Gastroesophageal sphincter (tissue), 4 donors: ENCODE results near the gene C1QTNF4. TPM values are rescaled to one million over a fixed set of nuclear protein-coding genes. Genes with fewer than 3 reads are reported as not detected.
A peak's percentile ranks its signal among the peaks of the same experiment; 100 is the strongest.
"Not testable (repeated sequence)": the region's sequence is repeated elsewhere in the genome, so short reads cannot be mapped to it uniquely, and the experiment has no call there.

ENCODE experiments used
- ATAC-seq: fragments of 150-250 bp; one replicate; pipeline ENCODE4 v1.9.1; 2016; ENCODE audit warnings: mild to moderate bottlenecking, moderate library complexity
- H3K27ac ChIP-seq, 4 donors: fragments of 200-600 bp; sonication (generic) in 3 of 4; 1 replicate in 3 of 4; 2 replicates in 1 of 4; pipeline ENCODE4 v1.5.1; 2016 to 2019
- H3K27me3 ChIP-seq: fragments of 200-600 bp; sonication (generic); one replicate; pipeline ENCODE4 v1.5.1; 2019
- H3K36me3 ChIP-seq, 2 donors: fragments of 200-600 bp; sonication (generic); one replicate each; pipeline ENCODE4 v1.5.1; 2019; ENCODE audit warnings: control low read depth in 1 of 2
- H3K4me1 ChIP-seq, 3 donors: fragments of 200-600 bp; sonication (generic); 1 replicate in 2 of 3; 2 replicates in 1 of 3; pipeline ENCODE4 v1.5.1; 2016 to 2019; ENCODE audit warnings: control low read depth in 2 of 3
- H3K4me3 ChIP-seq, 2 donors: fragments of 200-600 bp; sonication (generic); one replicate each; pipeline ENCODE4 v1.5.1; 2019; ENCODE audit warnings: mild to moderate bottlenecking in 1 of 2, moderate library complexity in 1 of 2
- H3K9me3 ChIP-seq, 3 donors: fragments of 200-600 bp; sonication (generic); one replicate each; pipeline ENCODE4 v1.5.1; 2017 to 2019; ENCODE audit warnings: control low read depth in 2 of 3
- CTCF ChIP-seq, 4 experiments: fragments of 200-600 bp in 2 of 4; fragments of 450-650 bp in 2 of 4; sonication (generic) in 1 of 4; IDR thresholded peaks; one replicate each; pipeline ENCODE4 v1.5.1; 2017 to 2019; ENCODE audit warnings: antibody characterized with exemption in 4 of 4, mild to moderate bottlenecking in 2 of 4, moderate library complexity in 2 of 4
- EP300 ChIP-seq: sonication (generic); formaldehyde crosslinking; IDR thresholded peaks from one replicate; pipeline ENCODE4 v1.6.1; 2017; ENCODE audit warnings: antibody characterized with exemption, mild to moderate bottlenecking
- POLR2A ChIP-seq, 2 donors: fragments of 450-650 bp; IDR thresholded peaks; one replicate each; pipeline ENCODE4 v1.6.1; 2017; ENCODE audit warnings: antibody characterized with exemption in 2 of 2, mild to moderate bottlenecking in 2 of 2, moderate library complexity in 1 of 2
- POLR2AphosphoS5 ChIP-seq: sonication (generic); formaldehyde crosslinking; IDR thresholded peaks from one replicate; pipeline ENCODE4 v1.6.1; 2017; ENCODE audit warnings: antibody characterized with exemption
- WGBS, 2 donors: methylation state at CpG; one replicate each; pipeline ENCODE4 v1.1.5; 2018; ENCODE audit warnings: low coverage in 1 of 2; 5-methylcytosine and 5-hydroxymethylcytosine counted together
- total RNA-seq, 4 donors: library from RNA; depleted of rRNA; stranded (reverse); fragments of >200 nt; gene quantifications; one replicate each; pipeline ENCODE4 v1.1.0, GENCODE V29; 2016

The C1QTNF4 gene
- total RNA-seq, 4 donors from 2014 or later = 0.47 to 5.1 (median 2.3) TPM

- ATAC-seq = peak; percentile 1
- 0 to 5% methylated on average over 1 to 4 of the region's 22 CpGs for WGBS, 2 donors
- Histone ChIP-seq H3K27me3 (no peaks in the 10 kb centered on the region), H3K4me3 (peak overlapping the region; percentile 60 to 99), H3K36me3 (no peaks in the 10 kb centered on the region), H3K4me1 (peaks cover 2 to 60% (median 16%) of the 10 kb centered on the region in 3 donors), H3K27ac (peak overlapping the region; percentile 47 to 93 (median 92)), H3K9me3 (no peaks in the 10 kb centered on the region)
- no peak for TF ChIP-seq EP300
- TF ChIP-seq POLR2A (IDR thresholded peaks at IDR 0.05) = no peak
- no peak for TF ChIP-seq CTCF (IDR thresholded peaks at IDR 0.05)
- TF ChIP-seq POLR2AphosphoS5 = no peak
These were observed 42.1 kb downstream of the C1QTNF4 start for GRCh38 chr11:47552056-47552565.

GRCh38 chr11:47551086-47551485 is 43.1 kb downstream of the C1QTNF4 start:
- H3K4me3 ChIP-seq = peak overlapping the region in 1 of 2 donors; percentile 99
- H3K36me3 ChIP-seq = no peaks in the 10 kb centered on the region
- TF ChIP-seq EP300 (no peak), CTCF (IDR thresholded peaks at IDR 0.05) (peak in 3 of 4 experiments; percentile 4 to 11 (median 9))
- H3K27ac ChIP-seq = peak overlapping the region in 3 of 4 donors; percentile 40 to 93 (median 91)
- peaks cover 2 to 68% (median 18%) of the 10 kb centered on the region in 3 donors for H3K4me1 ChIP-seq
- ATAC-seq = no peak
- H3K27me3 ChIP-seq = no peaks in the 10 kb centered on the region
- H3K9me3 ChIP-seq = no peaks in the 10 kb centered on the region

DNA sequence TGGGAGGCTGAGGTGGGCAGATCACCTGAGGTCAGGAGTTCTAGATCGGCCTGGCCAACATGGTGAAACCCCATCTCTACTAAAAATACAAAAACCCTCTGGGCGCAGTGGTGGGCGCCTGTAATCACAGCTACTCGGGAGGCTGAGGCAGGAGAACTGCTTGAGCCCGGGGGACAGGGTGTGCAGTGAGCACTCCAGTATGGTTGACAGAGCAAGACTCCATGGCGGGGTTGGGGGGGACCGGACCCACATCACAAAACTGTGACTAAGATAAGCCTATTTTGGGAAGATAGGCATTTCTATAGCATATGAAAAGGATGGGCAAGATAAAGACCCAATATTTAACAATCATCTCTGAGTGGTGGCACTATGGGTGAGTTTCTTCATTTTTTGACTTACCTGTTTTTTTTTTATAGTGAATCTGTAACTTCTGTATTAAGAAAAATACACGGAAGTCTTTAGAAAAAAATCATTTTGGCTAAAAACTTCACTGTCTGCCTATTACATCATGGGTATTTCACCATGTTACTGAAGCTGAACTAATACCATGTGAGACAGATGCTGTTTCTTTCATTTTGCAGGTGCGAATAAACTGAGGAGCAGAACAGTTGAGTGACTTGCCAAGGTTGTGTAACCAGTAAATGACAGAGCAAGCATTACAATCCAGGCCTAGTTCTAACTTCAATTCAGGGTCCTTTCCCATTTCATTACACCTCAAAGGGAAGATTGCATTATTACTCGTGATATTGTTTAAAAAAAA is 43.7 kb downstream of the C1QTNF4 start:
- no peak for TF ChIP-seq EP300
- TF ChIP-seq POLR2A (IDR thresholded peaks at IDR 0.05) = no peak
- TF ChIP-seq POLR2AphosphoS5 = no peak
- TF ChIP-seq CTCF (IDR thresholded peaks at IDR 0.05) = no peak
- 77 to 79% methylated on average over 7 to 8 of the region's 10 CpGs for WGBS, 2 donors
- no peaks in the 10 kb centered on the region for H3K27me3 ChIP-seq
- peak overlapping the region in 2 of 4 donors; percentile 91 to 93 for H3K27ac ChIP-seq
- H3K4me3 ChIP-seq = no peak overlapping the region
- no peaks in the 10 kb centered on the region for H3K9me3 ChIP-seq
- ATAC-seq = no peak
- H3K36me3 ChIP-seq = no peaks in the 10 kb centered on the region
- H3K4me1 ChIP-seq = peaks cover 2 to 71% (median 18%) of the 10 kb centered on the region in 3 donors

GRCh38 chr11:47546274-47546673 is 47.9 kb downstream of the C1QTNF4 start:
- H3K36me3 ChIP-seq, ATAC-seq, H3K9me3 ChIP-seq, H3K27ac ChIP-seq, H3K4me3 ChIP-seq, H3K27me3 ChIP-seq: not testable (repeated sequence)
- H3K4me1 ChIP-seq = peaks cover 4 to 89% (median 12%) of the 10 kb centered on the region in 3 donors
- no CpG with 5 or more reads among the region's 7 CpGs for WGBS, 2 donors

- no peak overlapping the region for H3K4me3 ChIP-seq
- peaks cover 8 to 89% (median 10%) of the 10 kb centered on the region in 3 donors for H3K4me1 ChIP-seq
- 100% methylated on average over 6 of the region's 6 CpGs; no CpG with 5 or more reads in 1 of the 2 donors for WGBS, 2 donors
These were observed 48.9 kb downstream of the C1QTNF4 start for GRCh38 chr11:47545298-47545697.

More at GRCh38 chr11:47545298-47545697, 48.9 kb downstream of the C1QTNF4 start:
- ATAC-seq = no peak
- no peak for TF ChIP-seq POLR2AphosphoS5
- TF ChIP-seq CTCF (IDR thresholded peaks at IDR 0.05) = no peak
- no peak for TF ChIP-seq POLR2A (IDR thresholded peaks at IDR 0.05)
- no peak for TF ChIP-seq EP300
- peaks cover 0 to 3% of the 10 kb centered on the region in 2 donors for H3K36me3 ChIP-seq
- no peaks in the 10 kb centered on the region for H3K9me3 ChIP-seq
- H3K27me3 ChIP-seq = no peaks in the 10 kb centered on the region
- H3K27ac ChIP-seq = no peak overlapping the region
